Ishikawa (cell line): ENCODE data around the gene DDN.

Source experiments
- CEBPB ChIP-seq: IDR thresholded peaks from 2 replicates; pipeline ENCODE4 v1.6.1; 2012
- CREB1 ChIP-seq: IDR thresholded peaks from 2 replicates; pipeline ENCODE4 v1.6.1; 2012; ENCODE audit warnings: low read depth
- EGR1 ChIP-seq: IDR thresholded peaks from 2 replicates; pipeline ENCODE4 v1.6.1; 2012
- EP300 ChIP-seq: IDR thresholded peaks from 2 replicates; pipeline ENCODE4 v1.6.1; 2012; ENCODE audit warnings: borderline replicate concordance
- MAX ChIP-seq: IDR thresholded peaks from 2 replicates; pipeline ENCODE4 v1.6.1; 2012
- RAD21 ChIP-seq: IDR thresholded peaks from 2 replicates; pipeline ENCODE4 v1.6.1; 2012; ENCODE audit warnings: low read depth
- REST ChIP-seq: IDR thresholded peaks from 2 replicates; pipeline ENCODE4 v1.6.1; 2012; ENCODE audit warnings: low read depth, mild to moderate bottlenecking
- TAF1 ChIP-seq: IDR thresholded peaks from 2 replicates; pipeline ENCODE4 v1.6.1; 2012; ENCODE audit warnings: low read depth, mild to moderate bottlenecking
- TCF12 ChIP-seq: IDR thresholded peaks from 2 replicates; pipeline ENCODE4 v1.6.1; 2012; ENCODE audit warnings: low read depth
- USF1 ChIP-seq: IDR thresholded peaks from 2 replicates; pipeline ENCODE4 v1.6.1; 2012

- no peak for TF ChIP-seq RAD21
- TF ChIP-seq REST: no peak
- no peak for TF ChIP-seq TCF12
- TF ChIP-seq USF1: no peak
- TF ChIP-seq MAX: no peak
- no peak for TF ChIP-seq CEBPB
- TF ChIP-seq EGR1: no peak
- no peak for TF ChIP-seq EP300
- no peak for TF ChIP-seq CREB1
- TF ChIP-seq TAF1: no peak
These were observed 45.5 kb upstream of the DDN start for GRCh38 chr12:49044660-49045059.
